ENCODE measurements around the gene DSC3.

Gene DSC3

GRCh38 chr18:31010601-31011000 is 31.9 kb downstream of the DSC3 start:
- FAIRE-seq: no peak
- no peak for DNase-seq (ENCODE audit: insufficient read length, low spot score)
- TF ChIP-seq SPI1 (IDR thresholded peaks at IDR 0.05; ENCODE audit: low read depth, low read length) (no peak), POLR2AphosphoS5 (IDR thresholded peaks at IDR 0.05; ENCODE audit: low read depth, low read length) (no peak), POU2F2 (IDR thresholded peaks at IDR 0.05; ENCODE audit: low read depth, low read length) (no peak), POLR2A (IDR thresholded peaks at IDR 0.05; ENCODE audit: low read depth, low read length) (no peak), PAX5 (IDR thresholded peaks at IDR 0.05; ENCODE audit: insufficient read depth, low read length, severe bottlenecking) (no peak), TAF1 (IDR thresholded peaks at IDR 0.05; ENCODE audit: low read depth, low read length) (no peak)

DNA sequence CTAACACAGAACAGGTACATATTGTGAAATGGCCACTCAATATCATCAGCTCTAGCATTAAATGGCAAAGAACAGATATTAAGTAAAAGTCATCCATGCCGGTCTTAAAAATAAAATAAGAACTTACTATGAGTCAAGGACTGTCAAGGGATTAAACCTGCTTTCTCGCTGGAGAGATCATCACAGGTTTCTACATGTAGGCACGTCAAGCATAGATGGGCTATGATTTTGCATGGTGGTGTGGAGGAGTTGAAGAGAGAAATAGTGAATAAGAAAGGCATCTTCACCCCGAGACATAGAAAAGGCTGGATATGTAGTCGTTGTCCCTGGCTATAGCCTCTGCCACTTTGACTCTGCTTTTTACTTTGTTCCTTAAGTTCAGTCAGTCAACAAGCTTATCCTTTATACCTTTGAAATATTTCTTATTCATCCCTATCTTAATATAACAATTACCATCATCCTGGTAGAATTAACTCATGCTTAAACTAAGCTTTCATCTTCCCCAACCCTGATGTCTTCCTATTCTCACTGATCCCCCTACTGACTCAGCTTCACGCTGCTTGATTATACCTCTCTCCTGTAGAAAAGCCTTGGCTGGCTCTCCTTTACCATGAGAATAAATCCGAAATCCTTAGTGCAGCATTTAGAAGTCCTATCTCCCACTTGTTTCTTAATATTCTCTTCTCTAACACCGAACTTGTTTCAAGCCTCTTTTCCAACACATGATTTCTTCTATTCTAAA is 42.5 kb downstream of the DSC3 start:
- DNase-seq (ENCODE audit: insufficient read length, low spot score) (no peak), FAIRE-seq (no peak)
- no peak for TF ChIP-seq TAF1 (IDR thresholded peaks at IDR 0.05; ENCODE audit: low read depth, low read length)
- TF ChIP-seq PAX5 (IDR thresholded peaks at IDR 0.05; ENCODE audit: insufficient read depth, low read length, severe bottlenecking): no peak
- no peak for TF ChIP-seq POLR2A (IDR thresholded peaks at IDR 0.05; ENCODE audit: low read depth, low read length)
- no peak for TF ChIP-seq POLR2AphosphoS5 (IDR thresholded peaks at IDR 0.05; ENCODE audit: low read depth, low read length)
- no peak for TF ChIP-seq SPI1 (IDR thresholded peaks at IDR 0.05; ENCODE audit: low read depth, low read length)
- TF ChIP-seq POU2F2 (IDR thresholded peaks at IDR 0.05; ENCODE audit: low read depth, low read length): no peak

DNA sequence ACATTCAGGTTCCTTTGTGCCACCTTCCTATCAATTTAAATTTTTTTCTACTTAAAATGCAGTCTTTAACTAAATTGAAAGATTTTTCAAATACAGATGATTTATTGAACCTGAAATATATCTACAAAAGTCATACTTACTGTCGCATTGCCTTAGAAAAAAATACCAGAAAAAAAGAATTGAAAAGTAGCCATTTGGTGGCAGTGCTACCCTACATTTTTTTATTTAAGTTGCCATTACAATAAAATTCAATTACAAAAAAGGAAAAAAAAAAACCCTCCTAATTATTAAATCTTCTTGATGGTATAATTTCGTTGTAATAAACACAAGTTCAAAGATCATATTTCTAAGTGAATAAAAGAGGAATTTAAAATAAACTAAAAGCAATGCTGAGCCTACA is 43.4 kb downstream of the DSC3 start:
- no peak for FAIRE-seq
- TF ChIP-seq POLR2AphosphoS5 (IDR thresholded peaks at IDR 0.05; ENCODE audit: low read depth, low read length): no peak
- TF ChIP-seq POLR2A (IDR thresholded peaks at IDR 0.05; ENCODE audit: low read depth, low read length): no peak
- no peak for TF ChIP-seq TAF1 (IDR thresholded peaks at IDR 0.05; ENCODE audit: low read depth, low read length)
- TF ChIP-seq POU2F2 (IDR thresholded peaks at IDR 0.05; ENCODE audit: low read depth, low read length): no peak
- TF ChIP-seq PAX5 (IDR thresholded peaks at IDR 0.05; ENCODE audit: insufficient read depth, low read length, severe bottlenecking): no peak
- TF ChIP-seq SPI1 (IDR thresholded peaks at IDR 0.05; ENCODE audit: low read depth, low read length): no peak
- DNase-seq (ENCODE audit: insufficient read length, low spot score): no peak

DNA sequence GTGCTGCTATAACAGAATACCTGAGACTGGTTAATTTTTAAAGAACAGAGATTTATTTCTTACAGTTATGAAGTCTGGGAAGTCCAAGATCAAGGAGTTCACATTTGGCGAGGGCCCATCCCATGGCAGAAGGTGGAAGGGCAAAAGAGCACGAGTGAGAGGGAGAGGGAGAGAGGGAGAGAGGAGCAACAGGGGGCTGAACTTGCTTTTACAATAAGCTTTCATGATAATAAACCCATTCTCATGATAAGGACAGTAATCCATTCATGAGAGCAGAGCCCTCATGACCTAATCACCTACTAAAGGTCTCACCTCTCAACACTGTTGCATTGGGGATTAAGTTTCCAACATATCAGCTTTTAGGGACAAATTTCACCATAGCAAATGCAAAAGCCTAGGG is 45.3 kb downstream of the DSC3 start:
- FAIRE-seq (no peak), DNase-seq (ENCODE audit: insufficient read length, low spot score) (no peak)
- TF ChIP-seq POU2F2 (IDR thresholded peaks at IDR 0.05; ENCODE audit: low read depth, low read length) (no peak), POLR2A (IDR thresholded peaks at IDR 0.05; ENCODE audit: low read depth, low read length) (no peak), PAX5 (IDR thresholded peaks at IDR 0.05; ENCODE audit: insufficient read depth, low read length, severe bottlenecking) (no peak), TAF1 (IDR thresholded peaks at IDR 0.05; ENCODE audit: low read depth, low read length) (no peak), SPI1 (IDR thresholded peaks at IDR 0.05; ENCODE audit: low read depth, low read length) (no peak), POLR2AphosphoS5 (IDR thresholded peaks at IDR 0.05; ENCODE audit: low read depth, low read length) (no peak)

DNA sequence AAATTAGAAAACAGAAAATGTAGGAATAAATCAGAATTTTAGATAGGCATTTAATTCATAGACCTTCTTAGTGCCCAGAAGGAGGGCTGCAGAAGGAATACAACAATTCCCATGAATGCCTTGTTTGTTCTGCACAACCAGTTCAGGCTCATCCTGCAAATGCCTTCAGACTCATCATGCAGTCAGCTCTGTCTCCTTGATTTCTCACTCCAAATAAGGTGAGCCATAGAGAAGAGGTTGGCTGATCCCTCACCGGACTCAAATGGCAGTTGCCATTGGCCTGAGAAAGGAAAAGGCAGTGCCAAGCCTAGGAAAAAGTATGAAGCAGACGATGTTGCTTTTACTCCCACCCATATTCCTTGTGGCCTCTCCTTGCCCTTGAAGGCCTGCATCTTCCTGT is 50.3 kb downstream of the DSC3 start:
- DNase-seq (ENCODE audit: insufficient read length, low spot score) (no peak), FAIRE-seq (no peak)
- no peak for TF ChIP-seq SPI1 (IDR thresholded peaks at IDR 0.05; ENCODE audit: low read depth, low read length)
- no peak for TF ChIP-seq POLR2AphosphoS5 (IDR thresholded peaks at IDR 0.05; ENCODE audit: low read depth, low read length)
- no peak for TF ChIP-seq POLR2A (IDR thresholded peaks at IDR 0.05; ENCODE audit: low read depth, low read length)

DNA sequence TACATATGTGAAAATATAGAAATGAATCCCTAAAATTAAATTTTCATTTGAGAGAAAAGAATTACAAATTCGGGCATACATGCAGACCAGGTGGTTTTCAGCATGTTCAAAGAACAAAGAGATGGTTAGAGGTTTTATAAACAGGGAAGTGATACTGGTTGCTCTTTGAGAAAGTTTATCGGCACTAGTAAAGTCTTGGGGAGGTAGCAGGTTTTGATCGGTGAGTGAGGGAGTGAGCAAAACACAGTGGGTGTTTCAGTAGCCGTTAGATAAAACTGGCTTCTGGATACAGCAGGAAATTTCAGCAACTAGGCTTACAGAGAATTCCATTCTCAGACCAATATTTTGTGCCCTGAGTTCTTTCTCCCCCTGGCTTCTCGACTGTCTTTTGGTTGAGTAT is 51.1 kb downstream of the DSC3 start:
- FAIRE-seq (no peak), DNase-seq (ENCODE audit: insufficient read length, low spot score) (no peak)
- TF ChIP-seq SPI1 (IDR thresholded peaks at IDR 0.05; ENCODE audit: low read depth, low read length) (peak; percentile 95), TAF1 (IDR thresholded peaks at IDR 0.05; ENCODE audit: low read depth, low read length) (no peak), POLR2AphosphoS5 (IDR thresholded peaks at IDR 0.05; ENCODE audit: low read depth, low read length) (no peak)

GRCh38 chr18:30989141-30989540 is 53.4 kb downstream of the DSC3 start:
- DNase-seq (ENCODE audit: insufficient read length, low spot score) (no peak), FAIRE-seq (no peak)
- no peak for TF ChIP-seq TAF1 (IDR thresholded peaks at IDR 0.05; ENCODE audit: low read depth, low read length)
- TF ChIP-seq POU2F2 (IDR thresholded peaks at IDR 0.05; ENCODE audit: low read depth, low read length): no peak

DNA sequence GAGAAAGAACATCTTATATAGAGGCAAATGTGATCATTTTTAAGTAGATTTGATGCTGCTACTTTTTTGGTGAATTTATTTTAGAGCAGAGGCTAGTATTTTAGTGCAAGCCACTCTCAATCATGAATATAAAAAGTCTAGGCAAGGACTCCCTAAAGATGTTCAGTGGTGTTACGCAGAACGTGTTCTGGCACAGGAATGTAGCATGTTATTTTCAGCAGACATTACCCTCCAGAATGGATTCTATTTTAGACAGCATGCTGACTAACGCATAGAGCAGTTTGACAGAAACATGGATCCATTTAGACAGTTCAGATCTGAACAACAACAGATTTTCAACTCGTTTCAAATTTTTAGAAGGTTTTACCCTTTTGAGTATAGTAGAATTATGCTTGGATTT is 54.1 kb downstream of the DSC3 start:
- no peak for FAIRE-seq
- DNase-seq (ENCODE audit: insufficient read length, low spot score): no peak

GRCh38 chr18:30987467-30988241 is 54.9 kb downstream of the DSC3 start:
- FAIRE-seq: no peak

More for the DNA sequence above, 54.1 kb downstream of the DSC3 start:
- TF ChIP-seq SPI1 (IDR thresholded peaks at IDR 0.05; ENCODE audit: low read depth, low read length): no peak
- TF ChIP-seq POU2F2 (IDR thresholded peaks at IDR 0.05; ENCODE audit: low read depth, low read length): no peak
- no peak for TF ChIP-seq POLR2A (IDR thresholded peaks at IDR 0.05; ENCODE audit: low read depth, low read length)
- TF ChIP-seq TAF1 (IDR thresholded peaks at IDR 0.05; ENCODE audit: low read depth, low read length): no peak
- TF ChIP-seq PAX5 (IDR thresholded peaks at IDR 0.05; ENCODE audit: insufficient read depth, low read length, severe bottlenecking): no peak
- TF ChIP-seq POLR2AphosphoS5 (IDR thresholded peaks at IDR 0.05; ENCODE audit: low read depth, low read length): no peak

DNA sequence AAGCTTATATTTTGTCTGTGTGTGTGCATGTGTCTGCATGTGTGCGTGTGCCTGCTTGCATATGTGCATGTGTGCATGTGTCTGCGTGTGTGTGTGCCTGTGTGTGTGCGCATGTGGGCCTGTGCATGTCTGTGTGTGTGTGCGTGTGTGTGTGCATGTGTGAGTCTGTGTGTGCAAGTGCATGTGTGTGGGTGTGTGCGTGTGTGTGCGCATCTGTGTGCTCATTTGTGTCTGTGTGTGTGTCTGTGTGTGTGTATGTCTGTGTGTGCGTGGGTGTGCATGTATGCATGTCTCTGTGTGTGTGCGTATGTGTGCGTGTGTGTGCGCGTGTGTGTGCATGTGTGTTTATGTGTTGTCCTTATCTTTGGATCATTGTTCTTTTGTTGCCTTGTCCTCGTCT is 56.8 kb downstream of the DSC3 start:
- TF ChIP-seq TAF1 (IDR thresholded peaks at IDR 0.05; ENCODE audit: low read depth, low read length) (no peak), POU2F2 (IDR thresholded peaks at IDR 0.05; ENCODE audit: low read depth, low read length) (peak; percentile 18; the same call in 1 of the 2 replicates)
- DNase-seq (ENCODE audit: insufficient read length, low spot score) (no peak), FAIRE-seq (peak; percentile 43)

More at GRCh38 chr18:30987467-30988241, 54.9 kb downstream of the DSC3 start:
- TF ChIP-seq TAF1 (IDR thresholded peaks at IDR 0.05; ENCODE audit: low read depth, low read length): no peak
- no peak for TF ChIP-seq POLR2A (IDR thresholded peaks at IDR 0.05; ENCODE audit: low read depth, low read length)
- no peak for TF ChIP-seq POLR2AphosphoS5 (IDR thresholded peaks at IDR 0.05; ENCODE audit: low read depth, low read length)
- TF ChIP-seq SPI1 (IDR thresholded peaks at IDR 0.05; ENCODE audit: low read depth, low read length): no peak
- no peak for TF ChIP-seq POU2F2 (IDR thresholded peaks at IDR 0.05; ENCODE audit: low read depth, low read length)
- no peak for TF ChIP-seq PAX5 (IDR thresholded peaks at IDR 0.05; ENCODE audit: insufficient read depth, low read length, severe bottlenecking)
- no peak for DNase-seq (ENCODE audit: insufficient read length, low spot score)

Measured in GM12891 (cell line).